HEK293 (cell line): ENCODE results near the gene ARHGAP10.

ENCODE experiments used
- CTCF ChIA-PET: fragments of 350-600 bp; formaldehyde crosslinking; extraction: SDS; loops from one replicate; lab custom pipeline; 2021; ENCODE audit warnings: antibody characterized with exemption; lab: Yijun Ruan, JAX
- POLR2A ChIA-PET: fragments of 300-600 bp; formaldehyde crosslinking; extraction: SDS; loops from one replicate; lab custom pipeline; 2020; ENCODE audit warnings: antibody characterized with exemption, inconsistent platforms; lab: Yijun Ruan, JAX
- H3K27ac ChIP-seq: fragments of 200-500 bp; sonication (Bioruptor generic); 2 replicates; pipeline ENCODE4 v1.5.1; 2014; ENCODE audit warnings: low read depth, low read length, control low read depth, inconsistent platforms; ENCODE audit errors: extremely low read depth
- H3K36me3 ChIP-seq, 2 experiments: fragments of 200-500 bp in 1 of 2; sonication (Bioruptor generic) in 1 of 2; 1 replicate in 1 of 2; 2 replicates in 1 of 2; pipeline ENCODE4 v1.5.1; 2014 to 2017; ENCODE audit warnings: inconsistent platforms in 2 of 2, low read length in 2 of 2; ENCODE audit not compliant: control insufficient read depth in 2 of 2, insufficient read depth in 1 of 2
- H3K4me1 ChIP-seq: fragments of 200-500 bp; sonication (Bioruptor generic); 2 replicates; pipeline ENCODE4 v1.5.1; 2014; ENCODE audit warnings: mild to moderate bottlenecking, low read length, inconsistent platforms; ENCODE audit not compliant: control insufficient read depth, insufficient read depth
- H3K4me3 ChIP-seq: 2 replicates; pipeline ENCODE4 v1.5.1; 2011; ENCODE audit warnings: low read depth, mild to moderate bottlenecking, control low read depth, low read length, moderate library complexity
- H3K9me3 ChIP-seq: fragments of 200-500 bp; sonication (Bioruptor generic); 2 replicates; pipeline ENCODE4 v1.5.1; 2014; ENCODE audit warnings: low read depth, low read length, inconsistent platforms; ENCODE audit not compliant: control insufficient read depth, insufficient read depth
- AEBP2 ChIP-seq: fragments of 450-650 bp; formaldehyde crosslinking; IDR thresholded peaks from 2 replicates; pipeline ENCODE4 v1.5.1; 2016; ENCODE audit warnings: missing biosample characterization, missing genetic modification characterization, borderline replicate concordance
- FEZF1 ChIP-seq: fragments of 450-650 bp; formaldehyde crosslinking; IDR thresholded peaks from 2 replicates; pipeline ENCODE4 v1.5.1; 2016; ENCODE audit warnings: missing biosample characterization, missing genetic modification characterization
- GLI2 ChIP-seq: fragments of 450-650 bp; formaldehyde crosslinking; IDR thresholded peaks from 2 replicates; pipeline ENCODE4; 2017; ENCODE audit warnings: missing biosample characterization, missing genetic modification characterization, low read depth, borderline replicate concordance
- GLI4 ChIP-seq: fragments of 450-650 bp; formaldehyde crosslinking; IDR thresholded peaks from 2 replicates; pipeline ENCODE4 v1.5.1; 2016; ENCODE audit warnings: missing biosample characterization, missing genetic modification characterization
- HOXD13 ChIP-seq: sonication (generic); formaldehyde crosslinking; IDR thresholded peaks from 2 replicates; pipeline ENCODE4 v1.8.0; 2022; ENCODE audit warnings: missing genetic modification reagents, borderline replicate concordance
- IKZF3 ChIP-seq: fragments of 450-650 bp; IDR thresholded peaks from 2 replicates; pipeline ENCODE4 v1.5.0; 2018; ENCODE audit warnings: missing biosample characterization, mild to moderate bottlenecking, missing genetic modification characterization, moderate library complexity
- KLF10 ChIP-seq: fragments of 450-650 bp; IDR thresholded peaks from 2 replicates; pipeline ENCODE4 v1.5.1; 2018; ENCODE audit warnings: missing biosample characterization, mild to moderate bottlenecking, missing genetic modification characterization
- KLF16 ChIP-seq: fragments of 450-650 bp; formaldehyde crosslinking; IDR thresholded peaks from 2 replicates; pipeline ENCODE4 v1.5.1; 2017; ENCODE audit warnings: missing biosample characterization, missing genetic modification characterization
- PATZ1 ChIP-seq: fragments of 450-650 bp; formaldehyde crosslinking; IDR thresholded peaks from 2 replicates; pipeline ENCODE4 v1.5.1; 2016; ENCODE audit warnings: missing biosample characterization, missing genetic modification characterization
- PRDM6 ChIP-seq: fragments of 450-650 bp; formaldehyde crosslinking; IDR thresholded peaks from 2 replicates; pipeline ENCODE4 v1.5.1; 2017; ENCODE audit warnings: missing biosample characterization, missing genetic modification characterization
- REPIN1 ChIP-seq: fragments of 450-650 bp; formaldehyde crosslinking; IDR thresholded peaks from 2 replicates; pipeline ENCODE4 v1.5.1; 2017; ENCODE audit warnings: missing biosample characterization, missing genetic modification characterization, low read depth
- SCRT1 ChIP-seq: fragments of 450-650 bp; formaldehyde crosslinking; IDR thresholded peaks from 2 replicates; pipeline ENCODE4 v1.5.1; 2016; ENCODE audit warnings: missing biosample characterization, missing genetic modification characterization, borderline replicate concordance
- SCRT2 ChIP-seq: fragments of 450-650 bp; formaldehyde crosslinking; IDR thresholded peaks from 2 replicates; pipeline ENCODE4 v1.5.1; 2016; ENCODE audit warnings: missing biosample characterization, missing genetic modification characterization
- ZEB2 ChIP-seq: fragments of 450-650 bp; formaldehyde crosslinking; IDR thresholded peaks from 2 replicates; pipeline ENCODE4 v1.5.1; 2016; ENCODE audit warnings: missing biosample characterization, missing genetic modification characterization
- ZFP69B ChIP-seq: fragments of 450-650 bp; formaldehyde crosslinking; IDR thresholded peaks from 2 replicates; pipeline ENCODE4 v1.5.1; 2016; ENCODE audit warnings: missing biosample characterization, missing genetic modification characterization
- ZNF112 ChIP-seq: fragments of 450-650 bp; formaldehyde crosslinking; IDR thresholded peaks from 2 replicates; pipeline ENCODE4 v1.5.0; 2017; ENCODE audit warnings: missing biosample characterization, missing genetic modification characterization
- ZNF155 ChIP-seq: fragments of 450-650 bp; formaldehyde crosslinking; IDR thresholded peaks from 2 replicates; pipeline ENCODE4 v1.5.1; 2016; ENCODE audit warnings: missing biosample characterization, missing genetic modification characterization
- ZNF157 ChIP-seq: fragments of 450-650 bp; formaldehyde crosslinking; IDR thresholded peaks from 2 replicates; pipeline ENCODE4 v1.5.1; 2016; ENCODE audit warnings: missing biosample characterization, missing genetic modification characterization
- ZNF16 ChIP-seq: fragments of 450-650 bp; formaldehyde crosslinking; IDR thresholded peaks from 2 replicates; pipeline ENCODE4 v1.5.1; 2016; ENCODE audit warnings: low read depth, missing biosample characterization, missing genetic modification characterization
- ZNF521 ChIP-seq: fragments of 450-650 bp; formaldehyde crosslinking; IDR thresholded peaks from 2 replicates; pipeline ENCODE4 v1.5.1; 2017; ENCODE audit warnings: missing biosample characterization, mild to moderate bottlenecking, missing genetic modification characterization
- ZNF555 ChIP-seq: fragments of 450-650 bp; formaldehyde crosslinking; conservative IDR thresholded peaks from 2 replicates; pipeline ENCODE4 v1.5.1; 2017; ENCODE audit warnings: missing biosample characterization, mild to moderate bottlenecking, missing genetic modification characterization, inconsistent platforms
- ZNF585B ChIP-seq: fragments of 450-650 bp; formaldehyde crosslinking; IDR thresholded peaks from 2 replicates; pipeline ENCODE4 v1.5.1; 2016; ENCODE audit warnings: missing biosample characterization, missing genetic modification characterization
- ZNF626 ChIP-seq: fragments of 450-650 bp; sonication (Bioruptor Pico); formaldehyde crosslinking; IDR thresholded peaks from 2 replicates; pipeline ENCODE4 v1.5.1; 2018; ENCODE audit warnings: missing biosample characterization, missing genetic modification characterization, inconsistent platforms
- ZNF654 ChIP-seq: fragments of 450-650 bp; formaldehyde crosslinking; IDR thresholded peaks from 2 replicates; pipeline ENCODE4 v1.5.1; 2016; ENCODE audit warnings: low read depth, missing biosample characterization, missing genetic modification characterization
- ZNF843 ChIP-seq: fragments of 450-650 bp; formaldehyde crosslinking; IDR thresholded peaks from 2 replicates; pipeline ENCODE4 v1.5.1; 2016; ENCODE audit warnings: missing biosample characterization, missing genetic modification characterization
- ZSCAN23 ChIP-seq: fragments of 450-650 bp; formaldehyde crosslinking; IDR thresholded peaks from 2 replicates; pipeline ENCODE4 v1.5.1; 2016; ENCODE audit warnings: missing biosample characterization, missing genetic modification characterization
- ZXDB ChIP-seq: fragments of 450-650 bp; formaldehyde crosslinking; IDR thresholded peaks from 2 replicates; pipeline ENCODE4 v1.5.1; 2016; ENCODE audit warnings: missing biosample characterization, missing genetic modification characterization

The ARHGAP10 gene

GRCh38 chr4:147923381-147923780, 191.5 kb downstream of the ARHGAP10 start:
- H3K27ac ChIP-seq, result no peak overlapping the region
- POLR2A ChIA-PET, result no interaction called here
- CTCF ChIA-PET, result no interaction called here
- no peak for TF ChIP-seq ZNF155 (tag by site-specific recombination)
- no peak for TF ChIP-seq ZNF626 (tag by site-specific recombination)
- no peak for TF ChIP-seq REPIN1 (tag by site-specific recombination)
- no peak for TF ChIP-seq ZNF157 (tag by site-specific recombination)
- peaks cover 0 to 4% of the 10 kb centered on the region in 2 experiments; a peak in 1 of 3 replicates for H3K36me3 ChIP-seq
- no peak overlapping the region for H3K4me3 ChIP-seq
- peaks cover 28% of the 10 kb centered on the region for H3K4me1 ChIP-seq
- no peaks in the 10 kb centered on the region for H3K9me3 ChIP-seq

GRCh38 chr4:147923854-147924253, 192.0 kb downstream of the ARHGAP10 start:
- Histone ChIP-seq H3K9me3 (no peaks in the 10 kb centered on the region), H3K4me1 (peaks cover 33% of the 10 kb centered on the region), H3K4me3 (no peak overlapping the region), H3K27ac (no peak overlapping the region), H3K36me3 (peaks cover 0 to 4% of the 10 kb centered on the region in 2 experiments; a peak in 1 of 3 replicates)
- no peak for TF ChIP-seq ZNF521 (tag by site-specific recombination)
- ChIA-PET CTCF (no interaction called here), POLR2A (no interaction called here)

- POLR2A ChIA-PET, result no interaction called here
- peaks cover 41% of the 10 kb centered on the region for H3K4me1 ChIP-seq
- no peak overlapping the region for H3K4me3 ChIP-seq
- peaks cover 0 to 4% of the 10 kb centered on the region in 2 experiments; a peak in 1 of 3 replicates for H3K36me3 ChIP-seq
- CTCF ChIA-PET, result interaction anchor here (0.6 to 1.5 kb wide), 5 partner anchors 13 to 1089 kb away, joined by 3 read pairs; no protein-coding TSS in a partner anchor
- no peaks in the 10 kb centered on the region for H3K9me3 ChIP-seq
- H3K27ac ChIP-seq, result peak overlapping the region; percentile 32; the same call in 1 of the 2 replicates
- no peak for TF ChIP-seq PATZ1 (tag by site-specific recombination)
- peak; percentile 52; the same call in 1 of the 2 replicates for TF ChIP-seq IKZF3
- TF ChIP-seq SCRT1 (tag by site-specific recombination), result peak; percentile 73; the same call in 1 of the 2 replicates
- no peak for TF ChIP-seq ZNF555
- no peak for TF ChIP-seq HOXD13 (CRISPR knock-in tag)
- peak; percentile 29; the same call in 1 of the 2 replicates for TF ChIP-seq GLI2 (tag by site-specific recombination)
- TF ChIP-seq REPIN1 (tag by site-specific recombination), result no peak
- peak; percentile 85 for TF ChIP-seq ZNF843 (tag by site-specific recombination)
- peak; percentile 70 for TF ChIP-seq PRDM6 (tag by site-specific recombination)
- TF ChIP-seq AEBP2 (tag by site-specific recombination), result no peak
- no peak for TF ChIP-seq ZNF585B
- peak; percentile 73 for TF ChIP-seq FEZF1 (tag by site-specific recombination)
- TF ChIP-seq ZNF16 (tag by site-specific recombination), result no peak
- no peak for TF ChIP-seq KLF16 (tag by site-specific recombination)
- no peak for TF ChIP-seq ZNF112
- peak; percentile 71 for TF ChIP-seq ZXDB (tag by site-specific recombination)
- TF ChIP-seq ZFP69B (tag by site-specific recombination), result no peak
- no peak for TF ChIP-seq ZEB2
- peak; percentile 34 for TF ChIP-seq ZNF654 (tag by site-specific recombination)
- TF ChIP-seq ZSCAN23 (tag by site-specific recombination), result no peak
- TF ChIP-seq KLF10 (tag by site-specific recombination), result peak; percentile 53; the same call in 1 of the 2 replicates
- no peak for TF ChIP-seq GLI4 (tag by site-specific recombination)
- TF ChIP-seq SCRT2 (tag by site-specific recombination), result peak; percentile 90
Observed at GRCh38 chr4:147924604-147925412, 192.9 kb downstream of the ARHGAP10 start.
